GM18505 (cell line): ENCODE results near the gene GPR3.

Experiments
- ATAC-seq: cut with Tn5 transposase; IDR thresholded peaks from one replicate; pipeline ENCODE4 v1.9.1; 2021; ENCODE audit not compliant: unreplicated experiment
- POLR2A ChIP-seq: IDR thresholded peaks from 4 replicates; pipeline ENCODE4 v1.6.1; 2011; ENCODE audit warnings: borderline replicate concordance; ENCODE audit not compliant: insufficient read depth, insufficient read length; ENCODE audit errors: extremely low read depth

GPR3 gene

DNA sequence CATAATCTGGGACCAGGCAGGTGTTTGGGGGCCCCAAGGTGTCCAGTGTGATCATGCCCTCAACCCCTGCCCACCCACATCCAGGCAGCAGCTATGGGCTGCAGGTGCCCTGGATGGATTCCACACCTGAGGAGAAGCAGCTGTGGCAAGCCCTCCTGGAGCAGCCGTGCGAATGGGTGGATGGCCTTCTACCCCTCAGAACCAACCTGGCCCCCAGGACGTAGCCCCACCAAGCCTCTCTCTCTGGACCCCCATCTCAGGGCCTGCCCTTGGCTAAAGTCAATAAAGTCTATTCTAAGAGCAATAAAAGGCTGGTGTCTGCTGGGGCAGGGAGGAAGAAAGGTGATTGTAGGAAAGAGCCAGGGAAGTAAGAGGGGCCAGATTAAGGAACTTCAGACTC is 38.8 kb upstream of the GPR3 start:
- no peak for TF ChIP-seq POLR2A
- ATAC-seq, result no peak

DNA sequence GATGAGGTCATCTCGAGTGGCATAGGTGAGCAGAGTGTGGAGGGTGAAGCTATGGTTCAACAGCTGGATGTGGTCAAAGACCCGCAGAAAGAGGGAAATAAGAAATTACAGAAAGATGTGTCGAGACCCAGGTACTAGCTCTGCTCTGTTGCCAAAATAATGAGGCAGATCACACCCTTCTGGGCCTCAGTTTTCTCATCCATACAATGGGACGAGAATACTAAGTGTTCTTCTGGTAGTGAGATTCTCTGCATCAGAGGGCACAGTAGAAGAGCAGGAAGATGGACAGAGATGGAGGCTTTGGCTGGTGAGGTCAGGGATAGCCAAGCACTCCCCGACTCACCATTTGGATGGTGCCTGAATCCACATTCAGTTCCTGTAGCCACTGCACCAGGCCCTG is 36.7 kb upstream of the GPR3 start:
- ATAC-seq, result no peak
- no peak for TF ChIP-seq POLR2A

GRCh38 chr1:27356277-27356618 is 36.2 kb upstream of the GPR3 start:
- TF ChIP-seq POLR2A, result no peak
- no peak for ATAC-seq

DNA sequence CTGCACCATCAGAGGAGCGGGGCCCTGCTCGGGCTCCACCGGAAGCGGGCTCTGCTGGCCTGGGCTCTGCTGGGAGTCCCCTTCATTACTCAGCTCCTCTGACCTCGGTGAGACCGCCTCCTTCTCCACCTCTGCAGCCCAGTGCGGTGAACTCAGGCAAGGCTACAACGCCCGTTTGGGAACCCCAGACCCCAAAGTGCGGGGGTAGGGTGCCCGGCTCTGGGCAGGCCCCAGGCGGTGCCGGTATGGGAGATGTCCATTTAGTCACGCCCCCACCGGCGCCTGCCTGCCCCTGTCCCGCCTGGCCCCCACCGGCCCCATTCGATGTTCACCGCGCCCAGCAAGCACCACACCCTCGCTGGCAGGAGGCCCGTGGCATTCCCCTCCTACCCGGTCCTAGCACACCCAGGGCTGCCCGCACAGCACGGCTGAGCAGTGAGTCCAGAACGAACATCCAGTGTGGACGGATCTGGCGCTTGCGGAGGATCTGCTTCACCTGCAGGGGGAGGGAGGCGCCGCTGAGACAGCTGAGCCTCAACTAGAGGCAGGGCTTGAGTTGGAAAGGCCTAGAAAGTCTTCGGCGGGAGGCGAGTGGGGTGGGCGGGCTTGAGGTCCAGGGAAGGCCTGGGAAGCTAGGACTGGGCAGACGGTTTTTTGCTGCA is 35.7 kb upstream of the GPR3 start:
- no peak for TF ChIP-seq POLR2A
- no peak for ATAC-seq

GRCh38 chr1:27357281-27358037 is 35.0 kb upstream of the GPR3 start:
- no peak for ATAC-seq
- no peak for TF ChIP-seq POLR2A

DNA sequence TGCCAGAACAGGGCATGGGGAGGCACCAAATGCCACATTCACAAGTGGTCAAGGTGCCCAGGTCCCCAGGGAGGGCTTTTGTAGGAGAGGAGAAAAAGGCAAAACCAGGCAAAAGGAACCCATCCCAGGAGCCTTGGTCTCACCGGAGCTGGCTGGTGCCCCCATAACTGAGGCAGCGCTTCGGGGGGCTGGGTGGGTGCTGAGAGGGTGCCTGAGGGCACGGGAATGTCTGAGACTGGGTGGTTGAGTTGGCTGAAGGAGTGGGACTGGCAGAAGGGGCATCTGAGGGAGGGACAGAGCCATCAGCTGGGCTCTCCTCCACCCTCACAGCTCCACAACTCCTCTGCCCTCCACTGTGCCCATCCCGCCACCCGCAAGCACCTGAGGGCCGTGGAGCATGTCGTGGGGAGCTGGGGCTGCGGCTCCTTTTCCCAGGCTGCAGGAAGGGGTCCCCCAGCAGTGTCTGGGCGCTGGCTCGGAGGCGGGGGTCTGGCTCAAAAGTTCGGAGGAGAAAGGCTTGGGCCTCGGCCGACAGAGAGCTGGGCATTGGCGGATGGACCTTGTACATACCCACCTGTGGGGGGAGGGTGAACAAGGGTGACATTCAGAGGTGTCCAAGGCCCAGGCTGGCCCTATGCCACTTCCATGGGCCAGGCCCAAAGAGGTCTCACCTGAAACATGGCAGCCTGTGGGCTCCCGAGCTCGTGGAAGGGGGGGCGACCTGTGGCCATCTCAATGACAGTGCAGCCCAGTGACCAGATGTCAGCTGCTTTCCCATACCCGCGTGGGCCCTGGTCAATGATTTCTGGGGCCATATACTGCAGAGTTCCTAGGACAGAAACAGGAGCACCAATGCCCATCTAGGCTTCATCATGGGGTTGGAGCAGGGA is 34.1 kb upstream of the GPR3 start:
- no peak for ATAC-seq
- no peak for TF ChIP-seq POLR2A

GRCh38 chr1:27358928-27359313 is 33.5 kb upstream of the GPR3 start:
- no peak for TF ChIP-seq POLR2A
- no peak for ATAC-seq

GRCh38 chr1:27359822-27360158 is 32.6 kb upstream of the GPR3 start:
- no peak for ATAC-seq
- TF ChIP-seq POLR2A, result no peak

- no peak for ATAC-seq
- TF ChIP-seq POLR2A, result no peak
These were observed 32.0 kb upstream of the GPR3 start for GRCh38 chr1:27360159-27361043.

- no peak for TF ChIP-seq POLR2A
- ATAC-seq, result no peak
These were observed 31.4 kb upstream of the GPR3 start for GRCh38 chr1:27361044-27361402.

DNA sequence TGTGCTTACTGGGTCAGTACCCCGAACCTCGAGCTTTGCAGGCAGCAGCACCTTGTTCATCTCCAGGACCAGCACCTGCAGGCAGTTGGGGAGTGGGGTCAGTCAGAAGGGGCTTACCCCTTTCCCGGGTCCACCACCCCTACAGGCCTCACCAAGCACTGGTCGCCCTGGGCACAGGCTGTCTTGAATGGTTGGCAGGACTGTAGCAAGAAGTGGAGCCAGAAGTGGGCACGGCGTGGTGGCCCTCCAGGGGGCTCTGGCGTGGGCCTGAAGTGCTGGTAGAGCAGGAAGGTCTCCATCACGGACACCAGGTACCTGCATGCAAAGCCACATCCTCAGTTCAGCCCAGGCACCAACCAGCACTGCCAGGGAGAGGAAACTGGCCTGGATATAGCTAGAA is 30.9 kb upstream of the GPR3 start:
- TF ChIP-seq POLR2A, result no peak
- ATAC-seq, result no peak

DNA sequence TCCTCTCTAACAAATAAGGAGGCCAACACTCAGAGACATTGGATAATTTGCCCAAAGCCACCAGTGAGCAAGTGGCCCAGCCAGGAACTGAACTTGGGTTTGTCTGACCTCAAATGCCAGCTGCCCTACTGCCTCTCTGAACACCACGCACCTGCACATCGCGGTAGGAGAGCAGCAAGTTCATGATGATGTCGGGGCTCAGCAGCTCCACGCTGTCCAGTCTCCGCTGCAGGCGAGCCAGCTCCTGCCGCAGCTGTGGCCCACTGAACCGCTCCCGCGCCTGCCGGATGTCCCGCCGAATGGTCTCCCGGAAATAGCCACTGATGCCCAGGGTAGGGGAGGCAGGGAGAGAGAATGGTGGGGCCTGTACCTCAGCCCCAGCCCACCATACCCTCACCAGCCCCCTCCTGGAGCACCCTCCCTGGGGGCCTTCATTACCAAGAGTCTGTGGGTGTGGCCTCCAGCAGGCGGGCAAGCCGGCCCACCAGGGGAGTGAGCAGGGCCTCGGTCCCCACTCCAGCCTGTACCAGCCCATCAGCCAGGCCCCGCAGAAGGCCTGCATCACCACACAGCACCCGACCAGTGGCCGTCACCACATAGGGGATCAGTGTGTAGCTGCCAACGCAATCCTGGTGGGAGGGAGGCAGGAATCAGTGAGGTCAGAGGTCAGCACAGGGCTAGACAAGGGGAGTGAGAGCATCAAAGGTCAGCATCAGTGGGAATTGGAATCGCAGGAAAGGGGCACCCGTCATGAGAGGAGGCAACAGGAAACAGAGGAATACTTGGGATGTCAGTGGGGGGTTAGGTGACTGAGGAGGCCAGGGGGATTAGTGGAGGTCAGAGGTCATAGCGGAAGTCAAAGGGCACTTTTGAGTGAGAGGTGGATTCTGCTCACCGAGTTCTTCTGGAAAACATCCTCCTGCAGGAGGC is 28.4 kb upstream of the GPR3 start:
- no peak for ATAC-seq
- no peak for TF ChIP-seq POLR2A
